Kidney (tissue), 14 donors: ENCODE measurements around the gene PWWP3B. TPM values are rescaled to one million over a fixed set of nuclear protein-coding genes. Genes with fewer than 3 reads are reported as not detected.

Experiments used
- DNase-seq, 5 donors: peaks; one replicate each; pipeline ENCODE4 v3.0.0-alpha.2; 2013 to 2020
- FAIRE-seq: peaks from 2 replicates; lab custom pipeline; 2012; peaks lifted over from hg19 to GRCh38; lab: Jason Lieb, UNC
- H3K27ac ChIP-seq, 2 donors: one replicate each; pipeline ENCODE4 v1.7.0; 2013; ENCODE audit warnings: low read depth in 2 of 2, low read length in 2 of 2, inconsistent platforms in 1 of 2
- H3K27me3 ChIP-seq: one replicate; pipeline ENCODE4 v1.7.1; 2013; ENCODE audit warnings: low read length, inconsistent platforms; ENCODE audit not compliant: control insufficient read depth, insufficient read depth
- H3K36me3 ChIP-seq, 3 donors: one replicate each; pipeline versions ENCODE4 v1.7.0 to v1.7.1; 2013; ENCODE audit warnings: low read length in 3 of 3, control low read depth in 1 of 3, inconsistent platforms in 1 of 3; ENCODE audit not compliant: insufficient read depth in 3 of 3, control insufficient read depth in 2 of 3
- H3K4me1 ChIP-seq, 3 donors: one replicate each; pipeline versions ENCODE4 v1.7.0 to v1.7.1; 2013; ENCODE audit warnings: low read length in 3 of 3, inconsistent platforms in 1 of 3, low read depth in 1 of 3; ENCODE audit not compliant: control insufficient read depth in 2 of 3, insufficient read depth in 2 of 3
- H3K4me3 ChIP-seq, 3 donors: one replicate each; pipeline versions ENCODE4 v1.7.0 to v1.8.1; 2013; ENCODE audit warnings: low read length in 3 of 3, control low read depth in 1 of 3, inconsistent platforms in 1 of 3
- H3K9ac ChIP-seq, 3 donors: one replicate each; pipeline versions ENCODE4 v1.7.0 to v1.7.1; 2013; ENCODE audit warnings: low read length in 3 of 3, control low read depth in 1 of 3, inconsistent platforms in 1 of 3
- H3K9me3 ChIP-seq, 3 donors: one replicate each; pipeline versions ENCODE4 v1.7.0 to v1.7.1; 2013; ENCODE audit warnings: low read length in 3 of 3, control low read depth in 1 of 3, inconsistent platforms in 1 of 3; ENCODE audit not compliant: control insufficient read depth in 2 of 3, insufficient read depth in 1 of 3
- CTCF ChIP-seq: IDR thresholded peaks from 3 replicates; pipeline ENCODE4 v1.5.1; 2012; ENCODE audit warnings: mild to moderate bottlenecking, moderate library complexity, borderline replicate concordance; ENCODE audit not compliant: insufficient read depth; ENCODE audit errors: extremely low read depth
- intact Hi-C: fragments of 100-400 bp; cut with DNase I; formaldehyde crosslinking; loops from one replicate; pipeline ENCODE4 v1.11.1; 2022
- polyA plus RNA-seq: library from polyadenylated mRNA; stranded (reverse); fragments of 350-450 nt; fragmentation: Illumina TruSeq; extraction: RNeasy Lipid Tissue Mini Kit (QIAGEN cat#74804); gene quantifications from one replicate; pipeline ENCODE4 v1.2.3, GENCODE V29; 2014; ENCODE audit warnings: low read depth, low replicate concordance; ENCODE audit not compliant: insufficient read depth
- total RNA-seq: library from RNA; stranded (reverse); fragmentation: NEBNext Ultra II Directional; extraction: Animal tissue kit (Norgen Biotek cat#: 25700); gene quantifications from one replicate; pipeline ENCODE4 v1.2.1, GENCODE V29; 2021
- donor health status: control.
- donor health status: control.
- donor health status: control.
- donor health status: control.
- donor health status: control.
- donor health status: DM: yes; HTN: yes; CAD: no.
- donor health status: Normal renal cell carcinoma (clear cell type).

Gene PWWP3B
- total and polyA plus RNA-seq, 2 donors from 2014 or later, result 1.4 to 2.0 TPM

- Histone ChIP-seq H3K36me3 (no peaks in the 10 kb centered on the region), H3K9ac (no peak overlapping the region), H3K9me3 (no peaks in the 10 kb centered on the region), H3K4me1 (no peaks in the 10 kb centered on the region), H3K27ac (no peak overlapping the region), H3K27me3 (no peaks in the 10 kb centered on the region), H3K4me3 (no peak overlapping the region)
- no peak for FAIRE-seq
- intact Hi-C loops, result no loop called here
- no peak for DNase-seq
- TF ChIP-seq CTCF, result no peak
These were observed 40.0 kb downstream of the PWWP3B start for GRCh38 chrX:106208154-106208553.

Other genes starting within 250 kb of the PWWP3B start
- not detected for gene SERPINA7, start 129.6 kb upstream of the PWWP3B start, total RNA-seq
- 1.2 TPM for gene SERPINA7, start 129.6 kb upstream of the PWWP3B start, polyA plus RNA-seq